ENCODE measurements around the gene PSMD9. TPM values are rescaled to one million over a fixed set of nuclear protein-coding genes. Genes with fewer than 3 reads are reported as not detected.

The PSMD9 gene
- total and polyA plus RNA-seq, 10 of the 15 experiments (the other 5 are each of a cell fraction or from before 2014, with no cell fraction given): 14.6 to 152 (median 58.1) TPM

GRCh38 chr12:121921066-121921465, 32.5 kb downstream of the PSMD9 start:
- in situ Hi-C loops (cut with MboI): no loop called here
- Histone ChIP-seq H3K4me1 (ENCODE audit: control insufficient read depth, insufficient read depth, low read length) (peaks cover 13% of the 10 kb centered on the region), H2AFZ (ENCODE audit: control insufficient read depth, low read depth, low read length) (no peak overlapping the region), H4K20me1 (ENCODE audit: control insufficient read depth, insufficient read depth) (no peaks in the 10 kb centered on the region), H3K27ac (ENCODE audit: control insufficient read depth, insufficient read depth) (no peak overlapping the region), H3K4me2 (ENCODE audit: control insufficient read depth, insufficient read depth) (no peak overlapping the region), H3K4me3 (no peak overlapping the region), H3K79me2 (ENCODE audit: control insufficient read depth, insufficient read depth, low read length) (no peaks in the 10 kb centered on the region), H3K9me3 (replicated peaks; ENCODE audit: control insufficient read depth, insufficient read depth, low read length) (no peaks in the 10 kb centered on the region), H3K27me3 (replicated peaks in 1 of 2; ENCODE audit: control insufficient read depth in 2 of 2, insufficient read depth in 2 of 2, low read length in 1 of 2) (no peaks in the 10 kb centered on the region), H3K9ac (ENCODE audit: control insufficient read depth, insufficient read depth, low read length) (no peak overlapping the region), H3K36me3 (ENCODE audit: control insufficient read depth in 2 of 2, insufficient read depth in 2 of 2, low read length in 1 of 2) (peaks cover 0 to 2% of the 10 kb centered on the region in 2 experiments; a peak in 2 of 4 replicates)
- intact Hi-C loops (cut with micrococcal nuclease; ENCODE audit: unreplicated experiment): no loop called here
- ChIA-PET CTCF (interaction anchor here (3.2 kb wide), 1 partner anchor 71 kb away, joined by 14 read pairs; no protein-coding TSS in a partner anchor), RAD21 (ENCODE audit: unreplicated experiment) (interaction anchor here (0.7 kb wide), 1 partner anchor 203 kb away, joined by 3 read pairs; no protein-coding TSS in a partner anchor), SMC1A (ENCODE audit: uncharacterized antibody, unreplicated experiment) (no interaction called here), POLR2A (no interaction called here)
- no peak for ATAC-seq
- BruUV-seq (replicated peaks): no TSS peak
- WGBS (ENCODE audit: insufficient coverage, insufficient replicate concordance, low lambda C conversion rate, missing lambda C conversion rate): 90% methylated on average over 2 of the region's 2 CpGs
- no peak for TF ChIP-seq BCL11A (IDR thresholded peaks at IDR 0.05; ENCODE audit: low read depth, low read length)
- FAIRE-seq: no peak
- DNase-seq (ENCODE audit: low read depth, low spot score): no peak

GRCh38 chr12:121925358-121925695, 36.7 kb downstream of the PSMD9 start:
- intact Hi-C loops (cut with micrococcal nuclease; ENCODE audit: unreplicated experiment) (no loop called here), in situ Hi-C loops (cut with MboI) (no loop called here)
- POLR2A ChIA-PET: interaction anchor here (0.6 kb wide), 1 partner anchor 98 kb away, joined by 5 read pairs; no protein-coding TSS in a partner anchor
- Histone ChIP-seq H3K9ac (ENCODE audit: control insufficient read depth, insufficient read depth, low read length) (no peak overlapping the region), H4K20me1 (ENCODE audit: control insufficient read depth, insufficient read depth) (no peaks in the 10 kb centered on the region), H3K36me3 (ENCODE audit: control insufficient read depth in 2 of 2, insufficient read depth in 2 of 2, low read length in 1 of 2) (no peaks in the 10 kb centered on the region), H3K27me3 (replicated peaks in 1 of 2; ENCODE audit: control insufficient read depth in 2 of 2, insufficient read depth in 2 of 2, low read length in 1 of 2) (no peaks in the 10 kb centered on the region), H2AFZ (ENCODE audit: control insufficient read depth, low read depth, low read length) (no peak overlapping the region), H3K4me2 (ENCODE audit: control insufficient read depth, insufficient read depth) (no peak overlapping the region), H3K9me3 (replicated peaks; ENCODE audit: control insufficient read depth, insufficient read depth, low read length) (no peaks in the 10 kb centered on the region), H3K79me2 (ENCODE audit: control insufficient read depth, insufficient read depth, low read length) (no peaks in the 10 kb centered on the region), H3K27ac (ENCODE audit: control insufficient read depth, insufficient read depth) (no peak overlapping the region), H3K4me3 (no peak overlapping the region), H3K4me1 (ENCODE audit: control insufficient read depth, insufficient read depth, low read length) (peaks cover 21% of the 10 kb centered on the region)
- CTCF ChIA-PET: interaction anchor here (1.0 kb wide), 1 partner anchor 9 kb away, joined by 3 read pairs; no protein-coding TSS in a partner anchor
- FAIRE-seq (no peak), ATAC-seq (no peak), DNase-seq (ENCODE audit: low read depth, low spot score) (no peak)
- SMC1A ChIA-PET (ENCODE audit: uncharacterized antibody, unreplicated experiment): interaction anchor here (0.8 kb wide), 1 partner anchor 67 kb away, joined by 3 read pairs; no protein-coding TSS in a partner anchor
- RAD21 ChIA-PET (ENCODE audit: unreplicated experiment): no interaction called here
- WGBS (ENCODE audit: insufficient coverage, insufficient replicate concordance, low lambda C conversion rate, missing lambda C conversion rate): 76% methylated on average over 7 of the region's 7 CpGs
- BruUV-seq (replicated peaks): no TSS peak
- no peak for TF ChIP-seq ZNF592 (IDR thresholded peaks at IDR 0.05)
- no peak for TF ChIP-seq PBX3 (IDR thresholded peaks at IDR 0.05; ENCODE audit: insufficient replicate concordance, low read depth, low read length)
- TF ChIP-seq ZBTB11 (CRISPR knock-in tag; IDR thresholded peaks at IDR 0.05): no peak
- no peak for TF ChIP-seq SRF (IDR thresholded peaks at IDR 0.05; ENCODE audit: low read depth in 2 of 2, low read length in 2 of 2)
- no peak for TF ChIP-seq GABPA (IDR thresholded peaks at IDR 0.05; ENCODE audit: low read depth)
- no peak for TF ChIP-seq CREB1 (IDR thresholded peaks at IDR 0.05; ENCODE audit: low read depth)
- TF ChIP-seq RB1 (IDR thresholded peaks at IDR 0.05; ENCODE audit: borderline replicate concordance): no peak
- no peak for TF ChIP-seq SP1 (IDR thresholded peaks at IDR 0.05; ENCODE audit: low read depth, low read length)

Data from GM12878 (cell line).